GM18511 (cell line): ENCODE data around the gene NPAS2.

Experiments used
- ATAC-seq: cut with Tn5 transposase; IDR thresholded peaks from one replicate; pipeline ENCODE4 v1.9.1; 2021; ENCODE audit warnings: mild to moderate bottlenecking, moderate library complexity; ENCODE audit not compliant: unreplicated experiment

The NPAS2 gene, protein sequence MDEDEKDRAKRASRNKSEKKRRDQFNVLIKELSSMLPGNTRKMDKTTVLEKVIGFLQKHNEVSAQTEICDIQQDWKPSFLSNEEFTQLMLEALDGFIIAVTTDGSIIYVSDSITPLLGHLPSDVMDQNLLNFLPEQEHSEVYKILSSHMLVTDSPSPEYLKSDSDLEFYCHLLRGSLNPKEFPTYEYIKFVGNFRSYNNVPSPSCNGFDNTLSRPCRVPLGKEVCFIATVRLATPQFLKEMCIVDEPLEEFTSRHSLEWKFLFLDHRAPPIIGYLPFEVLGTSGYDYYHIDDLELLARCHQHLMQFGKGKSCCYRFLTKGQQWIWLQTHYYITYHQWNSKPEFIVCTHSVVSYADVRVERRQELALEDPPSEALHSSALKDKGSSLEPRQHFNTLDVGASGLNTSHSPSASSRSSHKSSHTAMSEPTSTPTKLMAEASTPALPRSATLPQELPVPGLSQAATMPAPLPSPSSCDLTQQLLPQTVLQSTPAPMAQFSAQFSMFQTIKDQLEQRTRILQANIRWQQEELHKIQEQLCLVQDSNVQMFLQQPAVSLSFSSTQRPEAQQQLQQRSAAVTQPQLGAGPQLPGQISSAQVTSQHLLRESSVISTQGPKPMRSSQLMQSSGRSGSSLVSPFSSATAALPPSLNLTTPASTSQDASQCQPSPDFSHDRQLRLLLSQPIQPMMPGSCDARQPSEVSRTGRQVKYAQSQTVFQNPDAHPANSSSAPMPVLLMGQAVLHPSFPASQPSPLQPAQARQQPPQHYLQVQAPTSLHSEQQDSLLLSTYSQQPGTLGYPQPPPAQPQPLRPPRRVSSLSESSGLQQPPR

DNA sequence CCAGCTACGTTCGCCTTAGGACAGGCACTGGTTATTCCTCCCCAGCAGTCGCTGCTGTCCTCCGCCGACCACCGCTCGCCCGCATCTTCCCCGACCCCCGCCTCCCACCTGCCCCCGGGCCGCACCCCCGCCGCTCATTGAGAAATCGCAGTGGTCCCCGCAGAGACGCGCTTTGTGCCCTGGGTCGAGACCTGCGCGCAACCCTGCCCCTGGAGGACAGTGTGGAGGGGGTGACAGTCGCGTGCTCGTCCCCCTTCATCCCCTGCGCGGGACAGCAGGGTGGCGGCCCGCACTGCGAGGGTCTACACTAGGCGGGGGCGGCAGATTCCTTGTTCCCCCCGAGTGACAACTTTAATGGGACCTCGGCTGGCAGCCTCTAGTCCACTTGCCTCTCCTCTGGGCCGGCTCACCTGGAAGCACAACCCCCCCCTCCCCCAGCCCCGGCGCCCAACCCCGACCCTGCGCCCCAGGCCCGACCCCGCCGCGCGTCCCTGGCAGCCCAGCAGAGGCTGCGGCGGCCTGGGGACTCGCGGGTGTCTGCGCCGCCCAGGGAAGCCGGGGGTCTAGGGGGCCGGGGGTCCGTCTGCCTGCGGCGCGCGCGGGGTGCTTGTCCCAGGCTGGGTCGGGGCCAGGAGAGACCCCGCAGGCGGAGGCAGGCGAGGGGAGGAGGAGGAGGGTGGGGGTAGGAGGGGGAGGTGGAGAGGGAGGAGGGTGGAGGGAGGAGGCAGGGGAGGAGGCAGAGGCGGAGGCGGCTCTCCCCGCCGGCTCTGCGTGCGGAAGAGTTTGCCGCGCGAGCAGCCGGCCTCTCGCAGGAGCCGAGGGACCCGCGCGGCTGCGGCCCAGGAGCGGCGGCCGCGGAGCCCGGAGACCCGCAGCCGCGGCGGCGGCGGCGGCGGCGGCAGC, at the start of gene NPAS2:
Gene NPAS2, plus strand, starts transcription at position 770 of the 903 bp plus-strand sequence. CDS start 84,616 bp downstream, outside the sequence.
- ATAC-seq: no peak

DNA sequence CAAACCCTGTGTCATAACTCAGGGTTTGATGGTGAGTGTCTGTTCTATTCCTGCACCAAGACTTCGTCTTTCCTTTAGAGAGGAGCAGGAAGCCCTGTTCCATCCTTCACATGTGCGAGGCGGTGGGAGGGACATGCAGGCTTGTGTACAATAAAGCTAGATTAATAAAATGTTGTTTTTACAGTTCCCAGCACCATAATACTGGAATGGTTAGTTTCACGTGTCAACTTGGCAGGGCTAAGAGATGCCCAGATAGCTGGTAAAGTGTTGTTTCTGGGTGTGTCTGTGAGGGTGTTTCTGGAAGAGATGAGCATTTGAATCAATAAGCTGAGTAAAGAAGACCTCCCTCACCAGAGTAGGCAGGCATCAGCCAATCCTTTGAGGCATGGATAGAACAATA, 48.8 kb upstream of the NPAS2 start:
- no peak for ATAC-seq

DNA sequence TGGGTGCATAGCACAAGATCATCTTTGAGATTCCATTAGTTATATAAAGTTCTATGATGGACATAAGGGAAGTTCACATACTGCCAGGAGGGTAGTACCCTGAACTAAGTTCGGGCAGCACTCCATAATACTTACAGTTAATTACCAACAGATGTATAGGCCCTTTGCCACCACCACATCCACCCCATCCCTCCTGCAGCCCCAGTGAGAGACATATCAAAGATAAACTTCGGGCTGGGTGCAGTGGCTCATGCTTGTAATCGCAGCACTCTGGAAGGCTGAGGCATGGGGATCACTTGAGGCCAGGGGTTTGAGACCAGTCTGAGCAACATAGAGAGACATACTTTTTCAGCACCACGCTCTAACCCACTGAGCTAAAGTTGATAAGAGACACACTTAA, 46.4 kb upstream of the NPAS2 start:
- no peak for ATAC-seq

DNA sequence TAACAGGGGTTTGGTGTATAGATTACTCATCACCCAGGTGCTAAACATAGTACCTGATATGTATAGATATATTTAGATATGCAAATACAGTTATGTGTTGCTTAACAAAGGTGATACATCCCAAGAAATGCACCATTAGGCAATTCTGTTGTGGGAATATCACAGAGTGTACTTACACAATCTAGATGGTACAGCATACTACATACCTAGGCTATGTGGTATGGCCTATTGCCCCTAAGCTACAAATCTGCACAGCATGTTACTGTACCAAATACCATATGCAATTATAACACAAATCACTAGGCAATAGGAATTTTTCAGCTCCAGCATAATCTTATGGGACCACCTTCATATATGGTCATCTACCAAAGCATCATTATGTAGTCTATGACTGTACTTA, 43.5 kb upstream of the NPAS2 start:
- no peak for ATAC-seq

DNA sequence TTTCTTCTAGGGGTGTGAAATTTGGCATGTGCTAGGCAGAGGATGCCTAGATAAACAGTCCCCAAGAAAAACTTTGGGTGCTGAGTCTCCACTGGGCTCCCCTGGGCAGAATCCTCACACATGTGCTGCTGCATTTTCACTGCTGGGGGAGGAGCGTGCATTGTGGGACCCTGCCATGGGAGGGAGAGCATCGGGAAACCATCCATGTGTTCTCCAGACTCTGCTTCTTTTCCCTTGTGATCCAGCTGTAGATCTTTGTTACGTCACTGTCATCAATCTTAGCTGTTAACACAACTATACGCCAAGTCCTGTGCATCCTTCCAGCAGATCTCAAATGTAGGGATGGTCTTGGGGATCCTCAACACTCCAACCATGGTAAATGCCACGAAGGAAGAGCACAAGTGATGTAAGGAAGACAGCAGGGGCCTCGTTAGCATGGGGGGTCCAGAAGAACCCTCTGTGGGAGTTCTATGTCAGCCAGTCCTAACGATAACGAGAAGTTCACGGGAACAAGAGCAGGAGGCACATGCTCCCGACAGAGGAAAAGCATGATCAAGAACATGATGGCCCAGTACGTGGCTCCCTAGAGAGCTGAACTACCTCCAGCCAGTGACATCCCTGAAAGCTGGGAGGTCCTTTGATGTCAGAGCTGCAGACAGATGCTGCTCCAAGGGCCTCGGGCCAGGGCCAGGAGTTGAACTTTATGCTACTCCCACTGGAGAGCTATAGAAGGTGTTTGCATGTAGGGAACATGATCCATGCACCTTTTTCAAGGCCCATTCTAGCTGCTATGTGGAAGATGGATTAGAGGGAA, 41.1 kb upstream of the NPAS2 start:
- ATAC-seq: no peak

DNA sequence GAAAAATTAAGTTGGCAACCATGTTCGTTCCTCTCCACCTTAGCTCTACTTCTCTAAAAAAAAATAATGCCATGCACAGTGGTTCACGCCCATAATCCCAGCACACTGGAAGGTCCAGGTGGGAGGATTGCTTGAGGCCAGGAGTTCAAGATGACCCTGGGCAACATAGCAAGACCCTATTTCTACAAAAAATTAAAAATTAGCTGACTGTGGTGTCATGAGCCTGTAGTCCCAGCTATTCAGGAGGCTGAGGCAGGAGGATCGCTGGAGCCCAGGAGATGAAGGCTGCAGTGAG, 40.1 kb upstream of the NPAS2 start:
- ATAC-seq: no peak

DNA sequence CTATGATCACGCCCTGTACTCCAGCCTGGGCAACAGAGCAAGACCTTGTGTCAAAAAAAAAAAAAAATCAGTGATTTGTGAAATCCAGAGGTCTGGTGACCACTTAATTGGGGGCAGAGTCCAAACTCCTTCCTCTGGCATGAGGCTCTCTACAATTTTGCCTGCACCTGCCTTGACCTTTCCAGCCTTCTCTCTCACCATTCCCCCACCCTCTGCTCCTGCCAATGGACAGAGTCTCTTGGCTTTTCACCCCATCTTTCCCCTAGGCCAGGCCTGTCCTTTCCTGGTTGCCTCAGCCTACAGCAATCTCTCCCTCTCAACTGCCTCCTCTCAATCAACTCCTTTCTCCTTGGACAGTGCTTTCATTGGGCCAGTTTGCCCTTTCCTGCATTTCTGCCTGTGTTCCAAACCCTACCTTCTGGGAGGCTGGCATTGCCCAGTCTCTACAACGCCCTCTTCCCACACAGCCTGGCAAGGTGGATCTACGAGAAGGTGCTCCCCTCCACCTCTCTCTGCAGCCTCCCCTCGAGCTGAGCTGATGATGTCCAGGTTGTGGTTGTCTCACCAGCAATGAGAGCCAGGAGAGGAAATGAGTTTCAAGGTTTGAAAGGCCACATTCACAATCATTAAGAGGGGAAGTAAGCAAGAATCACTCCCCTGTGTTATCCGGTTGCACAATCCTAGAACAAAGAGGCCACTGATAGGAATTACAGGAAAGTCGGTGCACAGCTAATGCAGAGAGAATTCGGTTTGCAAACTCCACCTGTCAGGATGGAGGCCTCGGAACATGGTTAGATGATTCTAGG, 39.5 kb upstream of the NPAS2 start:
- ATAC-seq: no peak

DNA sequence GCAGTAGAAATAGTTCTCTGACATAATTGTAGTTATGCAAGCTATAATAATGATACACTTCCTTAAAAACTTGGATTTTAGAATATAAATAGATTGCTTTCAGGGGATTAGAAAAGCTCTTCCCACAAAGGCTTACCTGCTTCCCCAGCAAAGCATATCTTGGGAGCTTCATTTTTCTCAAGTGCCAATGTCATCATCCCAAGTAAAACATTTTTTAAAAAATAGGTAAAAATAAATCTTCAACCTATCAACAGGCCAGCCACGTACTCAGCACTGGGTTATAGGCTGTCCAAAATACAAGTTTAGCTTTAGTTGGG, 39.0 kb upstream of the NPAS2 start:
- ATAC-seq: no peak

DNA sequence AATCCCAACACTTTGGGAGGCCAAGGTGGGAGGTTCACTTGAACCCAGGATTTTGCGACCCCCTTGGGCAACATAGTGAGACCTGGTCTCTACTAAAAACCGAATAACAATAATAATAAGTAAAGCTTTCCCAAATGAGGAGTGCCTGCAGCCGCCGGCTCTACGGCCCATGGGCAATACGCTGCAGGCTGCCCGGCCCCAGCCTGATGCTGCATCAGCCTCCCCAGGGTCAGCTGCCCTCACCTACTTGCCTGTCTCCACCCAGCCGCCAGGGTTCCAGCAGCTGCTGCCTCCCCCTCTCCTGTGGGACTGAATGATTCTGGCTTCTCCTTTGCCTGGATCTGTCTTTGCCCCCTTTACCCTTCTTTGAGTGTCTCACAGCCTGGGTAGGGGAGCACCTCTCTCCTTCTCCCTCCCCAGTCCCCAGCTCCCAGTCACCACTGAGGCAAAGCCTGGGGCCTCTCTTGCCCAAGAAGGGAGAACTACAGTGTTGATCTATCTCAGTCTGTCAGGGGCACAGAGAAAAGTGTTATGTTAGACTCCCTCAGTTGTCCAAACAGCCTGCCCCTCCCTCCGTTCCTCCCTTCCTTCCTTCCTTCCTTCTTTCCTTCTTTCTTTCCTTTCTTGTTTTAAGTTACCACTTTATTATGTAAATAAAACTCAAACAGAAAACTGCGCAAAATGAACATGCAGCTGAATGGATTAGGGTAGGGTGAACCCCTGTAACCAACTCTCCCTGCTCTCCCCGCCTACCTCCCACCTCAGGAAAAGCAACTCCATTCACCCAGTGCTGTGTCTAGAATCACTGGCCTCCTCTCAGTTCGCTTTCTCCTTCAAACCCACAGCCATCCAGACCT, 38.2 kb upstream of the NPAS2 start:
- no peak for ATAC-seq

DNA sequence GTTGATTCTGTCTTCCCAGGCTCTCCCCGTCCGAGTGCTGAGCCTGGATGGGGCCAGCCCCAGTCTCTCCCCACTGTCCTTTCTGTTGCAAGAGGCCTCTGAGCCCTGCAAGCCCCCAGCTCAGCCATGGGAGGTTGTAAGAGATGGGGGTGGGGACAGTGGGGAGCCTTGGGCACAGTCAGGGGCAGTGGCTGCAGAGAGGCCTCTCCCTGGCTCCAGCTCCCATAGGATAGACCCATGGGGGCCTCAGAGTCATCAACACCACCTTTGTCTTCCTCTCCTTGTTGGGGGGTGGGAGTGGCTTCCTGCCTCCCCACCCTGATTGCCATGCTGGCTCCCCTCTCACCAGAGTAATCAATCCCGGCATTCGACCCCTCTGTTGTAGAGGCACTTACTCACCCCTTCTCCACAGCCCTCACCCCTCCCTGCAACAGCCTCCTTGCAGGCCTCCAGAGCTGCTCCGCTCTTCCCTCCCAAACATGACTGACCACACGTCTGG, 37.5 kb upstream of the NPAS2 start:
- ATAC-seq: no peak

DNA sequence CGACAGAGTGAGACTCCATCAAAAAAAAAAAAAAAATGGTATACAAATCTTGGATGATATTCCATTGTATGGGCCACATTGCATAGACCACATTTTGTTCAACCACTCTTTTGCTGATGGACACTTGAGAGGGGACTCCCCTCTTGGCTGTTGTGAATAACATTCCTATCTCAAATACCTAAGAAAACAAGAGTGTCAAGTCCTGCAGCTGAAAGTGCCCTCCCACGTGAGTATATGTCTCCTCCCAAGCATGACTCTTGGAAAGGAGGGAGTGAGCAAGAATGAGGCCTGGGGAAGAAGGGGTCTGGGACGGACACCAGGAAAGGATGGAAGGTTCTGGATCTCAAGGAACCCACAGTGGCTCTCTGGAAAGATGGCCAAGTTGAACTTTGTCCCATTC, 36.0 kb upstream of the NPAS2 start:
- no peak for ATAC-seq

DNA sequence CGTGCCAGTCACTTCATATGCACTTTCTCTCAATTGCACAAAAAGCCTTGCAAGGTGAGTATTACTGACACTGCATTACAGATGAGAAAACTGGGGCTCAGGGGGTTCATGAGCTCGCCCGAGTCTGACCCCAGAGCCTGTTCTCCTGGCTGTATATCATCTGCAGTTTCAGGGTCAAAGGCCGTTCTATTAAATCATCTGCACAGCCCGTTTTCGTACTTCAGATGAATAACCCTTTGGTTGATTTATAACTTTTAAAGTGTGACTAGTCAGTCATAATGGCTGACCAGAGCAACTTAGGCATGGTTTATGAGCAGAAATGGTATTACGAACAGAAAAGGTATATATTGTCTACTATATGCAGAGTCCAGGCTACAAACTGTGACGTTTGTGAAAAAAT, 35.3 kb upstream of the NPAS2 start:
- no peak for ATAC-seq

DNA sequence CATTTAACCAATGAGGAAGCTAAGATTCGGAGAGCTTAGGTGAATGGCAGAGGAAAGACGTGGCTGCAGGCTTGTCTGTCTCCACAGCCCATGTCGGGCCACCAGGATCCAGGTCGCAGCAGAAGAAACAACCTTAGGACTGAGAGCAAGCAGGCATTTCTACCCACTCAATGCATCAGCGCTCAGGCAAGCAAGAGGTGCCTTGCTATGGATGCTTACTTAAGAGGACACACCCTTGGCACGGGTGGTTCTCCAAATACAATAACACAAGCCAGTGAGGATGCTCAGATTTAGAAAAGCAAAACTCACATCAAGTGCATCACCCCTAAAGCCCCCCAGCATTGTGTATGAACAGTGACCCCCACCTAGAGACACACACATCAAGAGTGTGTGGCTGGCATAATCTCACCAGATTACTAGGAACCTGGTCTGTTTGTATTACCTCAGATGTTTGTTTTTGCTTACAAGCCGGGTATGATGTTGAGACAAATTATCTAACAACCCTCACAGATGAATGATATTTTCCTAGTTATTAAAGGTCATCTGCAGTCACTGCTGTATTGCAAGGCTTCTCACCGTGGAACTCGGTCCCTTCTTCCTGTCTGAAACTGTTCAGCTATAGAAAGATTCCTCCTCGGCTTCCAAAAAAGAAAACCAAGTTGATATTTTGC, 34.2 kb upstream of the NPAS2 start:
- no peak for ATAC-seq

DNA sequence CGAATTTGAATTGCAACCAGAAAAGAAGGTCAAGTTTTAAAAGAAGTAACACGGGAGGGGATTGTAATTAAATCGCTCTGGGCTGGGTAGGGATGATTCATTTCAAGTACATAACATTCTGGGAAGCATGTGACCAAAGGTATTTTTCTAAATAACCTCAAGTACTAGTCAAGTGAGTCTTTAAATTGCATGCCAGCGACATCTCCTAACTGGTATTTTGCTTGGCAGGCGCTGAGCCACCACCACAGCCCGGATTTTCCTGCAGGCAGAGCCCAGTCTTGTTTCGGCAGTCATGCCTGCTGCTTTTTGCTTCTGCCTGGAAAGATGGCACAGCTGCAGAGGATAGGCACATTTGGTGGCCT, 33.7 kb upstream of the NPAS2 start:
- no peak for ATAC-seq

DNA sequence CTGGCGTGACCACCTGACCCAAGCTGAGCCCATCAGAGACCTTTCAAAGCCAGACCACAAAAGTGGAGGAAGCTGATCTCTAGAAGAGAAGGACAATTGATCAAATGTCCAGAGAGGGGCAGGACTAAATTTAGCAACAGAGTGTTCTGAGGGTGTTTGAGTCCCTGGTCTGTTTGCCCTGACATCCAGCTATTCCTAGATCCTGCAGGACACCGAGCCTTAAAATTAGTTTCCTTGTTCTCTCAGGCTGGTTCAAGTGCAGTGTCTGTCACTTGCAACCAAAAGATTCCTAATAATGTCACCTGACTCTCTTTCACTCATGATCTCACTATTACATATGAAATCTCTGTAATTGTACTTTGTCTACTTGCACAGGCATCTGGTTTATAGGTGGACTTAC, 33.0 kb upstream of the NPAS2 start:
- ATAC-seq: no peak

DNA sequence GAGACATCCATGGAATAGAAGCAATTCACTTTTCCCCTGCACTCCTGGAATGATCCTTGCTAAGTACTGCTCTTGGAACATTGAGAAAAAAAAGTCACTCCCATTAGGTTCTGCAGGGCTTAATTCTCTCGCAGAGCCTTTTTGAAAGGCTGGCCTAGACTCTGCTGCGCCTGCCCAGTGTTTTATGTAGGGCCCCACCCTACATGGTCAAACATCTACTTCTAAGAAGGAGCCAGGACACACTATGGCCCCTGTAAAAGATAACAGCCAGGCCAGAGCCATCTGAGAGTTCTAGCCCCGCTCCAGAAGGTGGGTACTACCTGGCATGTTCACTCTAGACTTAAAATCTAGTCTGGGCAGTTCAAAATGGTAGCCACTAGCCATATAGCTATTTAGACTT, 30.6 kb upstream of the NPAS2 start:
- no peak for ATAC-seq

DNA sequence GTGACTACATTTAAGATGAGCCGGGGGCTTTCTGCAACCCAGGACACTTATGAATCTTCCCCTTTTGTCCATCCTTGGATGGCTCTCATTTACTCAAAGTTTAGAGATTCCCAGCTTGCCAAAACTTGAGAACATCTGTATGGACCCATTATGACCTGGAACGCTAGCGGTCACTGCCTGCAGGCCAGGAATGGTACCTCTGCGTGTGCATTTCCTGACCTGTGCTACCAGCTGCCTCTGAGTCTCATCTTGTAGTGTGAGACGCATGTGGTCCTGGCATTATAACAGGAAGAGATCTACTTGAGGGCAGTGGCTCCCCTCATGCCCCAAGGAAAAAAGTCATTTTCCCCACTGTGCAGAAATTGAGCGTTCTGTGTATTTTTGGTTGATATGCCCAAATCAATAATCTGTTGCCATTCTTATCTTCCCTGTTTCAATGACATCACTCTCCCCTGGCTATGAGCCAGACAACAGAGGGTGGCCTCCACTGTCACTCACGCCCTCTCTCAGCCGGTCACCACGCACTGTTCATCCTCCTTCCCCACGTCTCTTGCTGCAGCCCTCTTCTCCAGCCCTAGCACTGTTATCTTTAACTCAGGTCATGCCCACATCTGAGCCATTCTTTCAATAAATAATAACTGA, 28.5 kb upstream of the NPAS2 start:
- ATAC-seq: no peak

DNA sequence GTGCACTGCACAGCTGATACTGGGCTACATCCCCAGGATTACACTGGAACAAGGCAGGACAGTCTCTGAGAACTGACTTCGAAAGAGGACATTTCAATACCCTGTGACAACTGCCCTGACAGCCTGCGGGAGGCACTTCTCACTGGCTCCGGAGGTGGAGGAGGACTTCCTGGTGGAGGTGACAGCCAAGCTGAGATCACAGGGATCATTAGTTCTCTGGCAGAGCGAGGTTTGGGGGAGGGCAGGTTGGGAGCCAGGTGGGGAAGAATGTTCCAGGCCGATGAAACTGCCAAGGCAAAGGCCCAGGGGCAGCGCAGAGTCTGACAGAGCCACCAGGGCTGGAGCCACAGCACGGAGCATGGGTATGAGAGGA, 28.0 kb upstream of the NPAS2 start:
- no peak for ATAC-seq
